Fibroblast of upper back skin (primary cell): ENCODE measurements around the gene CADM1.

Experiments
- DNase-seq: peaks from one replicate; pipeline ENCODE4 v3.0.0-alpha.2; 2013

The CADM1 gene

GRCh38 chr11:115313224-115313838 is 190.9 kb downstream of the CADM1 start:
- no peak for DNase-seq

GRCh38 chr11:115311949-115312348 is 192.3 kb downstream of the CADM1 start:
- no peak for DNase-seq

GRCh38 chr11:115306689-115307088 is 197.5 kb downstream of the CADM1 start:
- no peak for DNase-seq

- no peak for DNase-seq
These were observed 199.3 kb downstream of the CADM1 start for GRCh38 chr11:115304774-115305472.

GRCh38 chr11:115303929-115304531 is 200.2 kb downstream of the CADM1 start:
- no peak for DNase-seq

GRCh38 chr11:115302946-115303703 is 201.1 kb downstream of the CADM1 start:
- DNase-seq: no peak

GRCh38 chr11:115300660-115301428 is 203.4 kb downstream of the CADM1 start:
- peak; percentile 72 for DNase-seq

- DNase-seq: no peak
These were observed 205.8 kb downstream of the CADM1 start for GRCh38 chr11:115298300-115299012.

- DNase-seq: no peak
These were observed 206.9 kb downstream of the CADM1 start for GRCh38 chr11:115297330-115297729.

GRCh38 chr11:115291325-115291724 is 212.9 kb downstream of the CADM1 start:
- no peak for DNase-seq

- no peak for DNase-seq
These were observed 213.3 kb downstream of the CADM1 start for GRCh38 chr11:115290893-115291292.

GRCh38 chr11:115290479-115290878 is 213.7 kb downstream of the CADM1 start:
- no peak for DNase-seq

- no peak for DNase-seq
These were observed 216.9 kb downstream of the CADM1 start for GRCh38 chr11:115287266-115287665.

GRCh38 chr11:115286614-115287013 is 217.6 kb downstream of the CADM1 start:
- DNase-seq: no peak

GRCh38 chr11:115284773-115285172 is 219.4 kb downstream of the CADM1 start:
- peak; percentile 26 for DNase-seq

GRCh38 chr11:115282923-115283322 is 221.3 kb downstream of the CADM1 start:
- no peak for DNase-seq

- no peak for DNase-seq
These were observed 223.4 kb downstream of the CADM1 start for GRCh38 chr11:115280775-115281174.

- DNase-seq: peak; percentile 46
These were observed 224.1 kb downstream of the CADM1 start for GRCh38 chr11:115279813-115280761.

- no peak for DNase-seq
These were observed 227.4 kb downstream of the CADM1 start for GRCh38 chr11:115276799-115277198.

- no peak for DNase-seq
These were observed 228.0 kb downstream of the CADM1 start for GRCh38 chr11:115276191-115276590.

- no peak for DNase-seq
These were observed 229.2 kb downstream of the CADM1 start for GRCh38 chr11:115275045-115275444.
